Caco-2 (cell line): ENCODE results near the gene ASB15. TPM values are rescaled to one million over a fixed set of nuclear protein-coding genes. Genes with fewer than 3 reads are reported as not detected.

Experiments
- BruUV-seq: library from RNA; stranded (reverse); fragments of 400-500 nt; replicated peaks from 2 replicates; lab custom pipeline; 2021; lab: Mats Ljungman, UMichigan
- CTCF ChIA-PET: fragments of 300-600 bp; sonication (Branson Sonifier 250); formaldehyde crosslinking; loops from one replicate; lab custom pipeline; 2022; ENCODE audit warnings: antibody characterized with exemption; lab: Charles Lee
- POLR2A ChIA-PET: fragments of 300-600 bp; sonication (Branson Sonifier 250); formaldehyde crosslinking; loops from one replicate; lab custom pipeline; 2022; ENCODE audit warnings: antibody characterized with exemption; lab: Charles Lee
- DNase-seq, 2 experiments: peaks; one replicate each; pipeline versions ENCODE4 v3.0.0 to v3.0.0-alpha.2; 2020 to 2022
- H3K27me3 ChIP-seq: replicated peaks from 2 replicates; pipeline ENCODE4 v1.6.0; 2011; ENCODE audit warnings: low read length; ENCODE audit not compliant: control insufficient read depth, insufficient read depth
- H3K36me3 ChIP-seq: 2 replicates; pipeline ENCODE4 v1.5.1; 2011; ENCODE audit warnings: low read length; ENCODE audit not compliant: control insufficient read depth, insufficient read depth
- H3K4me1 ChIP-seq: fragments of 250-450 bp; sonication (Bioruptor Pico); 2 replicates; pipeline ENCODE4 v1.5.1; 2020; ENCODE audit warnings: mild to moderate bottlenecking
- H3K4me3 ChIP-seq: 2 replicates; pipeline ENCODE4 v1.5.1; 2011; ENCODE audit warnings: low read depth, mild to moderate bottlenecking, control low read depth, low read length
- H3K9me3 ChIP-seq: fragments of 250-450 bp; sonication (Bioruptor Pico); 2 replicates; pipeline ENCODE4 v1.5.1; 2020; ENCODE audit warnings: mild to moderate bottlenecking, moderate library complexity
- H3K27ac Mint-ChIP-seq: one replicate; pipeline ENCODE4 v1.8.0; 2022; ENCODE audit warnings: mixed read lengths; ENCODE audit not compliant: unreplicated experiment
- H3K27me3 Mint-ChIP-seq: one replicate; pipeline ENCODE4 v1.8.0; 2022; ENCODE audit warnings: mixed read lengths; ENCODE audit not compliant: insufficient read depth, unreplicated experiment
- H3K36me3 Mint-ChIP-seq: one replicate; pipeline ENCODE4 v1.8.0; 2022; ENCODE audit warnings: mild to moderate bottlenecking, mixed read lengths; ENCODE audit not compliant: insufficient read depth, unreplicated experiment
- H3K4me1 Mint-ChIP-seq: one replicate; pipeline ENCODE4 v1.8.0; 2022; ENCODE audit warnings: low read depth, mixed read lengths; ENCODE audit not compliant: unreplicated experiment
- H3K4me3 Mint-ChIP-seq: one replicate; pipeline ENCODE4 v1.8.0; 2022; ENCODE audit warnings: mild to moderate bottlenecking, moderate library complexity, mixed read lengths; ENCODE audit not compliant: unreplicated experiment
- H3K9me3 Mint-ChIP-seq: one replicate; pipeline ENCODE4 v1.8.0; 2022; ENCODE audit warnings: mixed read lengths; ENCODE audit not compliant: unreplicated experiment
- intact Hi-C: fragments of 100-400 bp; cut with micrococcal nuclease; formaldehyde crosslinking; loops from one replicate; pipeline ENCODE4 v1.10.0; 2022; ENCODE audit not compliant: unreplicated experiment
- total RNA-seq: library from RNA; stranded (reverse); gene quantifications from 2 replicates; pipeline ENCODE4 v1.2.3, GENCODE V29; 2022
- TF ChIP-seq, protein P1 (sequence below), 2 experiments: fragments of 200-600 bp in 1 of 2; IDR thresholded peaks; 1 replicate in 1 of 2; 2 replicates in 1 of 2; pipeline versions ENCODE4 v1.5.1 to v1.8.0; 2011 to 2022; ENCODE audit warnings: antibody characterized with exemption in 1 of 2, control low read depth in 1 of 2, inconsistent platforms in 1 of 2, low read depth in 1 of 2, low read length in 1 of 2, mild to moderate bottlenecking in 1 of 2, moderate library complexity in 1 of 2; ENCODE audit not compliant: insufficient read depth in 1 of 2, severe bottlenecking in 1 of 2, unreplicated experiment in 1 of 2

The ASB15 gene
- total RNA-seq, 1 experiment from 2014 or later: not detected

- no peak overlapping the region for H3K27ac Mint-ChIP-seq
- intact Hi-C loops: no loop called here
- CTCF ChIA-PET: interaction anchor here (0.6 kb wide), 1 partner anchor 504 kb away, joined by 6 read pairs; no protein-coding TSS in a partner anchor
- Histone ChIP-seq H3K4me3 (no peak overlapping the region), H3K9me3 (no peaks in the 10 kb centered on the region), H3K27me3 (no peaks in the 10 kb centered on the region), H3K36me3 (no peaks in the 10 kb centered on the region), H3K4me1 (0 out of 2 replicates have a peak, but pooled peaks cover 6% of the 10 kb centered on the region)
- POLR2A ChIA-PET: no interaction called here
- H3K27me3 Mint-ChIP-seq: no peaks in the 10 kb centered on the region
- peaks cover 10% of the 10 kb centered on the region for H3K4me1 Mint-ChIP-seq
- no peak overlapping the region for H3K4me3 Mint-ChIP-seq
- BruUV-seq: no TSS peak
- TF ChIP-seq, protein P1, sequence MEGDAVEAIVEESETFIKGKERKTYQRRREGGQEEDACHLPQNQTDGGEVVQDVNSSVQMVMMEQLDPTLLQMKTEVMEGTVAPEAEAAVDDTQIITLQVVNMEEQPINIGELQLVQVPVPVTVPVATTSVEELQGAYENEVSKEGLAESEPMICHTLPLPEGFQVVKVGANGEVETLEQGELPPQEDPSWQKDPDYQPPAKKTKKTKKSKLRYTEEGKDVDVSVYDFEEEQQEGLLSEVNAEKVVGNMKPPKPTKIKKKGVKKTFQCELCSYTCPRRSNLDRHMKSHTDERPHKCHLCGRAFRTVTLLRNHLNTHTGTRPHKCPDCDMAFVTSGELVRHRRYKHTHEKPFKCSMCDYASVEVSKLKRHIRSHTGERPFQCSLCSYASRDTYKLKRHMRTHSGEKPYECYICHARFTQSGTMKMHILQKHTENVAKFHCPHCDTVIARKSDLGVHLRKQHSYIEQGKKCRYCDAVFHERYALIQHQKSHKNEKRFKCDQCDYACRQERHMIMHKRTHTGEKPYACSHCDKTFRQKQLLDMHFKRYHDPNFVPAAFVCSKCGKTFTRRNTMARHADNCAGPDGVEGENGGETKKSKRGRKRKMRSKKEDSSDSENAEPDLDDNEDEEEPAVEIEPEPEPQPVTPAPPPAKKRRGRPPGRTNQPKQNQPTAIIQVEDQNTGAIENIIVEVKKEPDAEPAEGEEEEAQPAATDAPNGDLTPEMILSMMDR (IDR thresholded peaks at IDR 0.05; ENCODE audit: insufficient read depth in 1 of 2, low read depth in 1 of 2, low read length in 1 of 2, severe bottlenecking in 1 of 2, unreplicated experiment in 1 of 2): no peak
- no peaks in the 10 kb centered on the region for H3K36me3 Mint-ChIP-seq
- no peaks in the 10 kb centered on the region for H3K9me3 Mint-ChIP-seq
- no peak for DNase-seq
These were observed 61.6 kb downstream of the ASB15 start for GRCh38 chr7:123663200-123663599.

GRCh38 chr7:123665157-123665556, 63.5 kb downstream of the ASB15 start:
- CTCF ChIA-PET: no interaction called here
- Mint-ChIP-seq H3K27ac (no peak overlapping the region), H3K36me3 (no peaks in the 10 kb centered on the region), H3K27me3 (no peaks in the 10 kb centered on the region), H3K4me3 (no peak overlapping the region), H3K9me3 (no peaks in the 10 kb centered on the region), H3K4me1 (peaks cover 16% of the 10 kb centered on the region)
- no peaks in the 10 kb centered on the region for H3K27me3 ChIP-seq
- H3K4me1 ChIP-seq: 0 out of 2 replicates have a peak, but pooled peaks cover 6% of the 10 kb centered on the region
- TF ChIP-seq, protein P1 (IDR thresholded peaks at IDR 0.05; ENCODE audit: insufficient read depth in 1 of 2, low read depth in 1 of 2, low read length in 1 of 2, severe bottlenecking in 1 of 2, unreplicated experiment in 1 of 2): no peak
- DNase-seq: no peak
- H3K4me3 ChIP-seq: no peak overlapping the region
- POLR2A ChIA-PET: no interaction called here
- H3K9me3 ChIP-seq: no peaks in the 10 kb centered on the region
- no TSS peak for BruUV-seq
- intact Hi-C loops: no loop called here
- H3K36me3 ChIP-seq: no peaks in the 10 kb centered on the region

- intact Hi-C loops: no loop called here
These were observed 64.3 kb downstream of the ASB15 start for GRCh38 chr7:123665896-123666295.

More at GRCh38 chr7:123665896-123666295, 64.3 kb downstream of the ASB15 start:
- H3K36me3 Mint-ChIP-seq: peaks cover under 1% of the 10 kb centered on the region
- POLR2A ChIA-PET: no interaction called here
- no peaks in the 10 kb centered on the region for H3K9me3 Mint-ChIP-seq
- Histone ChIP-seq H3K4me1 (0 out of 2 replicates have a peak, but pooled peaks cover 4% of the 10 kb centered on the region), H3K9me3 (no peaks in the 10 kb centered on the region), H3K4me3 (no peak overlapping the region), H3K27me3 (no peaks in the 10 kb centered on the region), H3K36me3 (no peaks in the 10 kb centered on the region)
- TF ChIP-seq, protein P1 (IDR thresholded peaks at IDR 0.05; ENCODE audit: insufficient read depth in 1 of 2, low read depth in 1 of 2, low read length in 1 of 2, severe bottlenecking in 1 of 2, unreplicated experiment in 1 of 2): no peak
- peaks cover 10% of the 10 kb centered on the region for H3K4me1 Mint-ChIP-seq
- H3K4me3 Mint-ChIP-seq: no peak overlapping the region
- CTCF ChIA-PET: interaction anchor here (1.0 kb wide), 1 partner anchor 17 kb away, joined by 3 read pairs; no protein-coding TSS in a partner anchor
- no peak for DNase-seq
- no peak overlapping the region for H3K27ac Mint-ChIP-seq
- no TSS peak for BruUV-seq
- H3K27me3 Mint-ChIP-seq: no peaks in the 10 kb centered on the region
